HG02610 (cell line): ENCODE results near the gene AMIGO2.
A peak's percentile ranks its signal among the peaks of the same experiment; 100 is the strongest.
"Not testable (repeated sequence)": the region's sequence is repeated elsewhere in the genome, so short reads cannot be mapped to it uniquely, and the experiment has no call there.

Experiments
- ATAC-seq: cut with Tn5 transposase; IDR thresholded peaks from one replicate; pipeline ENCODE4 v1.9.1; 2021; ENCODE audit warnings: mild to moderate bottlenecking, moderate library complexity; ENCODE audit not compliant: unreplicated experiment

Gene AMIGO2, protein sequence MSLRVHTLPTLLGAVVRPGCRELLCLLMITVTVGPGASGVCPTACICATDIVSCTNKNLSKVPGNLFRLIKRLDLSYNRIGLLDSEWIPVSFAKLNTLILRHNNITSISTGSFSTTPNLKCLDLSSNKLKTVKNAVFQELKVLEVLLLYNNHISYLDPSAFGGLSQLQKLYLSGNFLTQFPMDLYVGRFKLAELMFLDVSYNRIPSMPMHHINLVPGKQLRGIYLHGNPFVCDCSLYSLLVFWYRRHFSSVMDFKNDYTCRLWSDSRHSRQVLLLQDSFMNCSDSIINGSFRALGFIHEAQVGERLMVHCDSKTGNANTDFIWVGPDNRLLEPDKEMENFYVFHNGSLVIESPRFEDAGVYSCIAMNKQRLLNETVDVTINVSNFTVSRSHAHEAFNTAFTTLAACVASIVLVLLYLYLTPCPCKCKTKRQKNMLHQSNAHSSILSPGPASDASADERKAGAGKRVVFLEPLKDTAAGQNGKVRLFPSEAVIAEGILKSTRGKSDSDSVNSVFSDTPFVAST

DNA sequence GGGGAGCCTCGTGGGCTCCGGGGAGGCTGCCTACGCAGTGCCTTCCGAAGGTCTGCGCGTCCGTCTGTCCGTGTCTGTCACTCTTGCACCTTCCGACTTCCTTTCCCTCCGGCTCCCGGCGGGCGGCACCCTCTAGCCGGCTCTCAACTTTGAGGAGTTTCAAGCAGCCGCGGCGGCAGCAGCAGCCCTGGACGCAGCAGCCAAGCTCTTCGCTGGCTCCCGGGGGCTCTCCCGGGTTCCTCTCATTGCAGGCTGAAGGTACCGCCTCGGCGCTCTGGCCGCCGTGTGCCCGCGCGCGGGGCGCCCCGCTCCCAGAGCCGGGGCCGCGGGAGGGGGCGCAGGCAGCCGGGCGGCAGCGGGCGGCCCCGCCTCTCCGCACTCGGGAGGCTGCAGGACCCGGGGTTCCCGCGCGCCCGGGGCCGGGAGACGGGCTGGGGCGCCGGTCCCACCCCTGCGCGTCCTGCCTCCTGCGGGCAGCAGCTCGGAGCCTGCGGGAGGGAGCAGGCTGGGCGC is at the start of gene AMIGO2, which contains the start of gene PCED1B:
TSS of gene AMIGO2 (minus strand) at position 492 of the 513 bp plus-strand sequence. CDS start 957 bp downstream, outside the sequence.
TSS of gene PCED1B (plus strand) at position 154 of the 513 bp plus-strand sequence. CDS start 155,443 bp downstream, outside the sequence.
- peak; percentile 67 for ATAC-seq

DNA sequence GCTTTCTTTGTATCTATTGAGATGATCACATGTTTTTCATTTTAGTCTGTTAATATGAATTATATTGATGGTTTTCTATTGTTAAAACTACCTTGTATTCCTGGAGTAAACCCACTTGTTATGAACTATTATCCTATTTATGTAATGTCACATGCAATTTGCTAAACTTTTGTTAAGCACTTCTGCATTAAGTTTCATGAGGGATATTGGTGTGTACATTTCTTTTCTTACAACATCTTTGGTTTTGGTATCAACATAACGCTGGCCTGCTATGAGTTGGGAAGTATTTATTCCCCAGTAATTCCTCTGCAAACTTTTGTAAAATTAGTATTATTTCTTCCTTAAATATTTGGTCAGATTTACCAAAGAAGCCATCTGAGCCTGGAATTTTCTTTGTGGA is 46.5 kb upstream of the AMIGO2 start:
- no peak for ATAC-seq

DNA sequence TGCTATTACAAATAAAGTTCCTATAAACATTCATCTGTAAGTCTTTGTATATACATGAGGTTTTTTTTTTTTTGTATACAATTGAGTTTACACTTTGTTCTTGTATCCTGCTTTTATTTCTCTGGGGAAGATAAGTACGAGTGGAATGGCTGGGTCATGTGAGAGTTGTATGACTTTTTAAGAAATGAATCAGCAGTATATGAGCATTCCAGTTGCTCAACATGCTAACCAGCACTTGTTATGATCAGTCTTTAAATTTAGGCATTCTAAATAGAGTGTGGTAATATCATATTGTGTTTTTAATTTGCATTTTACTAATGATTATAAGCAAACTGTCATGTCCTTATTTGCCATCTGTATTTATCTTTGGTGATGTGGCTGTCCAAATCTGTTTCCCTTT is 44.7 kb upstream of the AMIGO2 start:
- ATAC-seq, result no peak

DNA sequence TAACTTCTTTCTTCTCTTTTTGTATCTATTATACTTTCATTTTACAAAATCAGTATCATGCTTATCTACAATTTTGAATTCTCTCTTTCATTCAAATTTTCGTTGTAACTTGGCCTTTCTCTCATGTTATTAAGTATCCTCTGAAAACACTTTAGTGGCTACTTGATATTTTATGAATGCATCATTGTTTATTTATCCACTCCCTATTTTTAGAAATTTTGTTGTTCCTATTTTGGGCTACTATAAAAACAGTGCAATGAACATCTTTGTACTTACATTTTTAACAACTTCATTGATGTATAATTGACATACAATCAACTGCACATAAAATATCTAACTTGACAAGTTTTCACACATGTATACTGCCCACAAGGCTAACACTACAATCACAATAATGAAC is 44.0 kb upstream of the AMIGO2 start:
- no peak for ATAC-seq

DNA sequence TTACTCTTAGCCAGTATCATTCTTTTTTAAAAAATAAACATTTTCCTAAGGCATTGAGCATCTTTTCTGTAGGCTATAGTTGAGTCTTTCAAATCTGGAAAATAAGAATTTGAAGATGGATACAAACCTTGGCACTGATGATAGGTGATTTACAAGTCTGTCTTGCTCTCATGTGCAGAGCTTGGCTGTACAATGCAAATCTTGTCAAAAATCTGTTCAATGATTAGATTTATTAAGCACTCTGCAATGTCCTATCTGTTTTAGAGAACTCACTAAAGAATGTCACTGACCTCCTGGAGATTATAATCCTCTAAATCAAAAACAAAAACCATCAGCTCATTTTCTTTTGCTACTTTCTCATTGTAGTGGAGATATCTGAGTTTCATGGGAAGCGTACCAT is 42.8 kb upstream of the AMIGO2 start:
- ATAC-seq, result no peak

DNA sequence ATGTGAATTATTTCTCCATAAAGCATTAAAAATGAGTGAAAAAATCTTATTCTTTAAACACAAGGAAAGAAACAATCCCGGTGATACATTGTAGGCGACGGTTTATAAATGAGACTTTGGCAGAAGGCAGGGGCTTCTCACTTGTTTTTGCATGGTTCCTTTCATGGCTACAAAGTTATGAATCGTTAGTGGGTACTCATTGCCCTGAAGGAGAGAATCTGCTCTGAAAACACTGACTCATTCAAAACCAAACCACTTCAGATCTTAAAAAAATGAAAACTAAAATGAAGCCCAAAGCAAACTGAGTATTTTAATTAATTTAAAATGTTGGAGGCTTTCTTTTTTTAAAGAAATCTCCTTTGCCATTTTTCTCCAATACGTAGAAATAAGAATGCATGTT is 41.4 kb upstream of the AMIGO2 start:
- ATAC-seq, result no peak

DNA sequence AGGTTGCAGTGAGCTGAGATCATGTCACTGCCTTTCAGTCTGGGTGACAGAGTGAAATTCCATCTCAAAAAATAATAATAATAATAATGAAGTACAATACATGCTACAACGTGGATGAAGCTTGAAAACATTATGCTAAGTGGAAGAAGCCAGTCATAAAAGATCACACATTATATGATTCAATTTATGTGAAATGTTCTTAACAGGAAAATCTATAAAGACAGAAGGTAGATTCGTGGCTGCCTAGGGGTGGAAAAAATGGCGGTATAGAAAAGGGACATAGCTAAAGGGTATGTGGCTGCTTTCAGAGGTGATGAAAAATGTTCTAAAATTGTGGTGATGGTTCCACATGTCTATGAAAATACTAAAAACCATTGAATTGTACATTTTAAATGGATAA is 41.0 kb upstream of the AMIGO2 start:
- ATAC-seq, result no peak

DNA sequence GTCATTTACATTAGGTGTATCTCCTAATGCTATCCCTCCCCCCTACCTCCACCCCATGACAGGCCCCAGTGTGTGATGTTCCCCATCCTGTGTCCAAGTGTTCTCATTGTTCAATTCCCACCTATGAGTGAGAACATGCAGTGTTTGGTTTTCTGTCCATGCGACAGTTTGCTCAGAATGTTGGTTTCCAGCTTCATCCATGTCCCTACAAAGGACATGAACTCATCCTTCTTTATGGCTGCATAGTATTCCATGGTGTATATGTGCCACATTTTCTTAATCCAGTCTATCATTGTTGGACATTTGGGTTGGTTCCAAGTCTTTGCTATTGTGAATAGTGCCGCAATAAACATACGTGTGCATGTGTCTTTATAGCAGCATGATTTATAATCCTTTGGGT is 37.5 kb upstream of the AMIGO2 start:
- ATAC-seq, result not testable (repeated sequence)

DNA sequence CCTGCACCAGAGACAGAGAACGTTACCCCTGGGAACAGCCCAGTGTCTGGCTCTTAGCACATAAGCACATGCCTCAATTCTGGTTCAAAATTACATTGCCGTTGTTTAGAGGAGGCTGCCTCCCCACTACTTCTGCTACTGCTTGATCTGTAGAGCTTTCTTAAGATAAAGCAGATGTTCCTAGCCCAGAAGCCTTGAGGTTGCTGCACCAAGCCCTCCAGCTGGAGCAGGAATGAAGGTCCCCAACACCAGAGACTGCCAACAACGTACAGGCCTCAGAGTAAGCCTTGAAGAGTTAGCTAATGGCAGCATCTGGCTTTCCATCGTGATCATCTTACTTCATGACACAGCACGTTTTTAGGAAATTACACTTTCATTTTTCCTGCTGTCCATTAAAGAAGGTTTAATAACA is 34.7 kb upstream of the AMIGO2 start:
- ATAC-seq, result no peak

DNA sequence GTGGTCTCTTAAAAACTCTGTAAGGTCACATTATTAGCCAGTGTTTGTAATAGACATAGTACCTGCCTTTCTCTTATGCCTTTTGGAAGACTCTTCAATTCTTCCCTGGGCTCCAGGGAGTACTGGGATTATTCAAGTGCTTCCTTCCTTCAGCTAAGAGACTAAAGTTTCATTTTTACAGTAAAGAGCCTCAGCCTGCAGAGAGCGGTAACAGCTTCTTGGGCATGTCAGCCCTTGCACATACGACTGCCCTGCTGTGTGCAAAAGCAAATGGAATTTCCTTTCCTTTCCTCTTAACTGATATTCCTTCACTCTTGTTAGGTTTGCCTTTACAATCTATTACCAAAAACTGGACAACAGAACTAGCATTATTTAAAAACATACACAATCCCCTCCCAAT is 32.9 kb upstream of the AMIGO2 start:
- ATAC-seq, result no peak

DNA sequence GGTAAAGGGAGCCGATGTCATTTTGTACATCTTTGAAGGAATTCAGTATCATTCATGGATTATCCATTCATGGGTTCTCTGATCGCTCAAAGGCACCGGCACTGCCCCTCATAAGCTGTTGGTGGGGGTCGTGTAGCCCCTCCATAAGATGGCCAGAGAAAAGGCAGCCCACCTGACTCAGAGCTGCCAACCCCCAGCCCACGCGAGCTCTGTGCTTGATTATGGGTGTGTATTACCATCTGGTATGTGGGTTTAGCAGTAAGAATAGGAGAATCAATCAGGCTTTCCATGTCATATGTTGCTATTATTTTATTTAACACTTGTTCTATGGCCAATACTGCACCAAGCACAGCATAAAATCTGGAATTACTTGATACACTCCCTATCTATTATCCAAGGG is 32.1 kb upstream of the AMIGO2 start:
- ATAC-seq, result no peak

DNA sequence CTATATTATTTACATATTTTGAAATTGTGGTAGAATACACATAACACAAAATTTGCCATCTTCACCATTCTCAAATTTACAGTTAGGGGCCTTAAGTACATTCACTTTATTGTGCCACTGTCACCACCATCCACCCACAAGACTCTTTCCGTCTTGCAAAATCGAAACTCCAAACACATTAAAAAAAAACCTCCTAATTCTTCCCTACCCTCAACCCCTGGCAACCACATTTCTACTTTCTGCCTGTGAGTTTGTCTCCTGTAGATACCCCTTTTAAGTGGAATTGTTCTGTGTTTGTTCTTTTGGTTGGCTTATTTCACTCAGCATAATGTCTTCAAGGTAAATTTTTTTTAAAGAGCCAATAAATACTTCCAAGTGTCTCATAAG is 31.6 kb upstream of the AMIGO2 start:
- ATAC-seq, result no peak

DNA sequence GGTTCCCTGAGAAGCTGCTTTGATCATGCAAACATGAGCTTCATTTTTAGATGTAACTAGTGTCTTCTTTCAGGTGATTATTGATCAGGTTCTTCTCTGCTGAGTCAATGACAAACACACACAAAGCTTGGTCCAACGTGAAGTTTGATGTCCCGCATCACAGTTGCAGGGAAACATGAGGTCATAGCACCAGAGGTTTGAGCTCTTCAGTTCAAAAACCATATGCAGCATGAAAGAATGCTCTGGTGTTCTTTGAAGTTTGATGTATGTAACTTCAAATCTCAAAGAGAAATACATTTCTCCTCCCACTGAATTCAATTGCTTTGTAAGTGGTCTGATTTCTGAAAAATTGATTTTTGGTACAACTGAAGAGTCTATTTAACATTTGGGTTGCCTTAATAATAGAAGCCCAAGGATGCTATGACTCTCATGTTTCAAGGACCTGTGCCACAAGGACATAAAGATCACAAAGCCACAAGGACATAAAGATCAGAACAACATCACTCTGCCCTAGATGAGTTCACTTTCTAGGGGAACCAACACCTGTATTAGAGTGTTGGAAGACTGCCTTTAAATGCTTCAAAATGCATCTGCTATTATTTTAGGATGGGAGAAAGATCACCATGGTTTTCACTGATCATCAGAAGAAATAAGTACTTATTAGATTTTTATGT is 31.1 kb upstream of the AMIGO2 start:
- ATAC-seq, result no peak

DNA sequence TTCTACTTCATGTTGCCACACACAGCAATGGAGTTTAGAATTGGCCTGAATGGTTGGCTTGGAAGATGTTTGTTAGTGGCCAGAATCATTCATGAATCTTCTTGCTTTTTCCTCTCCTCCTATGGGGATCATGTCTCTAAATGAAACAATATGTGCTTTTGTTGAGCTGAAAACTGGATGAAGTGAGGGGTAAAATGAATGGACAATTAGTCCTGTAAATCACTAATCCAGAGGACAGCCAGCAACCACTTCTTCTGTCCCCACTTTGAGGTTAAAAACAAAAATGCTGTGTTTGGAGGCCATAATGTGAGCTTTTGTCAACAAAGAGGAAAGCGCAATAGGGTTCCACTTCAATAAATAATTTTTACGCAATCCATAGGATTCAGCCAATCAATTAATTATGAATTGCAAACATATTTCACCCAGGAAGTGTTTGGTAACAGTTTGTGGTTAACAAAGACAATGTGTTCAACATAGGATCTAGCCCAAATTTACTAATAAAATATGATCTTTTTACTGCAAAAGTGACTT is 30.3 kb upstream of the AMIGO2 start:
- ATAC-seq, result no peak

DNA sequence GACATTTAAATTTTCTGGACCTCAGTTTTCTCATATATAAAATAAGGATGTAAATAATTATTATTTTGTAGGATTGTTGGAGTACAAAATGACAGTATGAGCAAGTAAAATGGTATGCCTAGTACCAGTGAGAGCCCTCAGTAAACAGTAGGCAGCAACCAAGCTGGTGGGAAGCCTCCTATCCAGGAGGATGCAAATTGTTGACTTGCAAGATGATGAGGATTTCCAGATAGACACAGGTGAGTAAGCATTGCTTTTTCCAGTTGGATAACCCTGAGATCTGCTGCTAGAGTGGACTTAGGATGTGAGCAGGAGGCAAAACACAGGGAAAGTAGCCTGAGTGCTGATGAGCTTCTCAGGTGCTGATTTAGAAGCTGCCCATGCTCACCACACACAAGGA is 28.2 kb upstream of the AMIGO2 start:
- ATAC-seq, result no peak

DNA sequence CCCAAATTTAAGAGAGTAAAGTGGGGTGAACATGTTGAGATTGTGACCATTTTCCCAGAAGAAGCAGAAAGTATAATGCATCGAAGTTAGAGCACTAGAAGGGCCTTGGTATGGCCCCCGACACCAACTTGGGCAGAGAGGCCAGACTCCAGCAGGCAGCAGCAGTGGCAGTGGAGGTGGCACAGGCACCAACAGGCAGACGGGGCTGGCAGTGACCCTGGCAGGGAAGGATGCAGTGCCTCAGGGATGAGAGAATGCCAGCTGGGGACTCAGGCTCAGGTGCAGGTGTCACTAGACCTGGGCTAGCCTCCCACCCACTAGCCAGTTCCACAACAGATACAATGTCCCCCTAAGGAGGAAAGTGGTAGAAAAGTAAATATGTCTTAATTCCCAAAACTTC is 27.7 kb upstream of the AMIGO2 start:
- no peak for ATAC-seq

DNA sequence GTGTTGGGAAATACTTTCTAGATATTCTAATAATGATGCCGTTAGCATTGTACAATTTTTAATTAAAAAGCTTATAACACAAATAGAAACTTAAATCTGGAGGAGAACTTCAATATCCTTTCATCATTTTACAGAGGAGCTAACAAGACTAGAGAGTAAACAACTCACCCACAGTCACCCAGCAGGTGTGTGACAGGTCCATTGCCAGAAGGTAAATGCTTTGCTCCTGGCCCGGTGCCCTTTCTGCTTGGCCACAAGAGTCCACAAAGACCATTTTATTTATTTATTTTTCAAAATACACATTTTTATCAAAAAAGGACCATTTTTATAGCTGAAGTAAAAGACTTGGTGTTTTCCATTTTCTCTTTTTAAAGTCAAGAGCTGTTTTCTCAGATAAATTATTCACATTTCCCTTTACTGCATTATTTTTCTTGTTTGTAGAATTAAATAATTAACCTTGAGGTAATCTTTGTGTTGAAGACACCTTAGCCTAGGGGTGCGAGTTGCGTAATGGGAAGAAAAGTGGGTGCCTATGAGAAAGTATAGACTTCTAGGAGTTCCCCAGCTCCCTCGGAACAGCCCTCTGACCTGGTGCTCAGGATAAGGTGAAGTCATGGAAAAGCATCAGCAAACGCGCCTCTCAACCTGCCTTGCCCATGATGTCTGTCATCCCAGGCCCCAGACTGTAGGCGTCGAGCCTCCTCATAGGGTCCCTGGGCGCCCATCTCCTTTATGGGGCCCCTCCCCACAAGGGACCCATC is 26.3 kb upstream of the AMIGO2 start:
- no peak for ATAC-seq

DNA sequence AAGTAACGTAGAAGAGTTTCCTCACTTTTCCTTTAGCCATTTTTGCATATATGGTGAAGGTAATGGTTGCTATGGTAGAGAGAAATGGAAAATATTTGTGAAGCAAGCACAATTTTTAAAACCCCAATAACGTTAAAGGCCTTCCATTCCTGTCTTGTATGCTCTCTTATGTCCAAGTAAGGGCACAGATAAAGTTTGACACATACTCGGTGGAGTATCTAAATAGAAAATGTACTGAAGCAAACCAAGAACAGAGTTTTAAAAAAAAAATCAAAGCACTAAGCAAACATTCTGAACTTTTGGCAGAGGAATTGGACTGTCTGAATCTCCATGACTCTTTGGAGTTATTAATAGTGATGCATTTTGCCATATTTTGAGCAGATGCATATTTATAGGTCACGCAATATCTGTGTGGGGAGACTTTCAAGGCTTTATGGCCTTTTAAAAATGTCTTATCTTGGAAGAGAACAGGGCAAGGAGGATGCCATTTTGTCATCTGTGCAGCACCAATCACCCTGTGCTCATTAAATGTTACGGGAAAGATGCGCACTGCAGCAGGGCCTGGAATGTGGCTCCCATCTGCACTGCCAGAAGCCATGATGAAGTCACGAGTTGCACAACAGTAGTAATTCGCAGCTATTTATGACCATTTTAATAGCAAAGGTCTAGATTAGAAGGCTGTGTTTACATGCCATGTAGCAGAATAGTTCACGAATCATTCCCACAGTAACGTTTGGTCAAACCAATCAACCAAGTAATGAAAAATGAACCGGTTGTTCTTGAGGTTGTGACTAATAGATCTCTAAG is 23.3 kb upstream of the AMIGO2 start:
- ATAC-seq, result no peak

DNA sequence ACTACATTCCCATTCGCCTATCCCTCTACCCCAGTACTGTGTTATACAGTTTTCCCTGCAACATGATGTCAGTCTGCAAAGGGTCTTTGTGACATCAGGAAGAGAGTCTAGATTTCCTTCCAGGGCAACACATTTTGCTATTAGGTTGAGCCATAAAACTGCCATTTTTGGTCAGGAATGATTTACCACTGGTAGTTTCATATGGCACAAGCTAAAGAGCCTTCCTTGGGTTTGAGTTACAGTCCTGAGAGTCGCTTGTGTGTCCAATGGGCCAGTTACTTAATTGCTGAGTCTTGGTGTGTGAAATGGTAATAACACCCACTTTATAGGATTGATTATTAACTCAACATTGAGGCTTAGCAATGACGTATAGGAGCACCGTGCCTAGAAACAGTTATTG is 22.6 kb upstream of the AMIGO2 start:
- ATAC-seq, result no peak

DNA sequence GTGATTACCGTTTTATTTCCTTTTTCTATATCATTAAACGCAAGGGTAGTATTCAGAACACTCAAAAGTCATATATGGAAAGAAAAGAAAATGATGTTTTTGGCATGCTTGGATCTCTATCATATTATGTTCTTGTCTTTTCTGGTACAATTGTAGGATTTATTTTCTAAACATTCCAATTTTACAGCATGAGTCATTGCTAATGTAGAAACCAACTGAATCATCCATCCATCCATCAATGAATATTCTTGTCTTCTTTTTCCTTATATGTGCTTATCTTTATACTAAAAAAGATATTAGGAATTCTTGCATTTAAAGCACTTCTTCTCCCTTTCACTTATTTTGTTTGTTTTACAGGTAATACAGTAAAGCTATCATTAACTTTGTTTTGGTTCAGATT is 20.4 kb upstream of the AMIGO2 start:
- ATAC-seq, result no peak
